Adrenal gland (tissue), 5 donors: Measurements from ENCODE around the gene MED27.

ENCODE experiments used
- CTCF ChIP-seq, 6 experiments: fragments of 450-650 bp in 4 of 6; fragments of 200-600 bp in 2 of 6; sonication (generic) in 1 of 6; IDR thresholded peaks; 1 replicate in 5 of 6; 2 replicates in 1 of 6; pipeline versions ENCODE4 v1.5.1 to v1.8.0; 2016 to 2021; ENCODE audit warnings: antibody characterized with exemption in 6 of 6, mild to moderate bottlenecking in 2 of 6, moderate library complexity in 1 of 6
- POLR2A ChIP-seq, 2 donors: fragments of 450-650 bp; IDR thresholded peaks; one replicate each; pipeline ENCODE4 v1.6.1; 2017; ENCODE audit warnings: antibody characterized with exemption in 2 of 2, mild to moderate bottlenecking in 2 of 2, moderate library complexity in 1 of 2
- donor health status: DM: no; HTN: no; CAD: no.

GRCh38 chr9:131981116-131981776 is 98.4 kb downstream of the MED27 start:
- no peak for TF ChIP-seq CTCF (IDR thresholded peaks at IDR 0.05)
- TF ChIP-seq POLR2A (IDR thresholded peaks at IDR 0.05) = no peak
